Stomach smooth muscle (tissue), 2 donors: ENCODE measurements around the gene HTR1B.

ENCODE experiments used
- H3K27ac ChIP-seq: one replicate; pipeline ENCODE4 v1.7.0; 2013; ENCODE audit warnings: mild to moderate bottlenecking, low read length, inconsistent platforms
- H3K27me3 ChIP-seq, 2 donors: one replicate each; pipeline ENCODE4 v1.7.0; 2013; ENCODE audit warnings: low read length in 2 of 2; ENCODE audit not compliant: insufficient read depth in 2 of 2, control insufficient read depth in 1 of 2
- H3K36me3 ChIP-seq, 2 donors: one replicate each; pipeline ENCODE4 v1.7.0; 2013; ENCODE audit warnings: low read length in 2 of 2; ENCODE audit not compliant: control insufficient read depth in 2 of 2, insufficient read depth in 2 of 2
- H3K4me1 ChIP-seq: one replicate; pipeline ENCODE4 v1.7.0; 2013; ENCODE audit warnings: low read length; ENCODE audit not compliant: control insufficient read depth, insufficient read depth
- H3K4me3 ChIP-seq, 2 donors: one replicate each; pipeline ENCODE4 v1.7.0; 2013; ENCODE audit warnings: low read length in 2 of 2
- H3K9ac ChIP-seq, 2 donors: one replicate each; pipeline ENCODE4 v1.7.0; 2013; ENCODE audit warnings: low read length in 2 of 2, mild to moderate bottlenecking in 1 of 2
- H3K9me3 ChIP-seq, 2 donors: one replicate each; pipeline ENCODE4 v1.7.0; 2013; ENCODE audit warnings: low read length in 2 of 2; ENCODE audit not compliant: control insufficient read depth in 2 of 2
- donor health status: healthy.
- donor health status: Pancreatic carcinoma.

HTR1B gene

GRCh38 chr6:77463308-77463860 lies at the start of gene HTR1B:
HTR1B (minus strand) TSS chr6:77463491; CDS start chr6:77463403, 88 bp downstream.
- no peaks in the 10 kb centered on the region for H3K9me3 ChIP-seq
- peaks cover 47 to 54% of the 10 kb centered on the region in 2 donors for H3K27me3 ChIP-seq
- H3K4me1 ChIP-seq = peaks cover 33% of the 10 kb centered on the region
- no peak within 1 kb of the TSS for H3K27ac ChIP-seq
- no peaks in the 10 kb centered on the region for H3K36me3 ChIP-seq
- peak within 1 kb of the TSS; percentile 20 to 59 for H3K4me3 ChIP-seq
- no peak within 1 kb of the TSS for H3K9ac ChIP-seq

- H3K4me3 ChIP-seq = no peak overlapping the region
- H3K9ac ChIP-seq = no peak overlapping the region
- peaks cover 22 to 23% of the 10 kb centered on the region in 2 donors for H3K9me3 ChIP-seq
- no peaks in the 10 kb centered on the region for H3K27me3 ChIP-seq
- H3K27ac ChIP-seq = no peak overlapping the region
- no peaks in the 10 kb centered on the region for H3K4me1 ChIP-seq
- no peaks in the 10 kb centered on the region for H3K36me3 ChIP-seq
Observed at GRCh38 chr6:77512554-77512953, 49.3 kb upstream of the HTR1B start.

GRCh38 chr6:77511860-77512259 lies 48.6 kb upstream of the HTR1B start:
- H3K36me3 ChIP-seq = no peaks in the 10 kb centered on the region
- peaks cover 22 to 23% of the 10 kb centered on the region in 2 donors for H3K9me3 ChIP-seq
- no peaks in the 10 kb centered on the region for H3K4me1 ChIP-seq
- H3K27me3 ChIP-seq = no peaks in the 10 kb centered on the region
- H3K9ac ChIP-seq = no peak overlapping the region
- H3K27ac ChIP-seq = no peak overlapping the region
- no peak overlapping the region for H3K4me3 ChIP-seq

GRCh38 chr6:77502981-77503380 lies 39.7 kb upstream of the HTR1B start:
- Histone ChIP-seq H3K27me3 (no peaks in the 10 kb centered on the region), H3K9me3 (no peaks in the 10 kb centered on the region), H3K4me3 (no peak overlapping the region), H3K9ac (no peak overlapping the region), H3K27ac (no peak overlapping the region), H3K36me3 (no peaks in the 10 kb centered on the region), H3K4me1 (no peaks in the 10 kb centered on the region)

- H3K36me3 ChIP-seq = no peaks in the 10 kb centered on the region
- H3K4me1 ChIP-seq = no peaks in the 10 kb centered on the region
- no peak overlapping the region for H3K9ac ChIP-seq
Observed at GRCh38 chr6:77492530-77492929, 29.2 kb upstream of the HTR1B start.

GRCh38 chr6:77487808-77488425 lies 24.6 kb upstream of the HTR1B start:
- Histone ChIP-seq H3K9me3 (no peaks in the 10 kb centered on the region), H3K9ac (no peak overlapping the region), H3K27ac (no peak overlapping the region), H3K27me3 (no peaks in the 10 kb centered on the region), H3K4me3 (no peak overlapping the region), H3K4me1 (no peaks in the 10 kb centered on the region), H3K36me3 (no peaks in the 10 kb centered on the region)

More at GRCh38 chr6:77492530-77492929, 29.2 kb upstream of the HTR1B start:
- H3K27ac ChIP-seq = no peak overlapping the region
- no peaks in the 10 kb centered on the region for H3K9me3 ChIP-seq
- H3K4me3 ChIP-seq = no peak overlapping the region
- no peaks in the 10 kb centered on the region for H3K27me3 ChIP-seq

GRCh38 chr6:77482981-77483380 lies 19.7 kb upstream of the HTR1B start:
- Histone ChIP-seq H3K27ac (no peak overlapping the region), H3K9me3 (no peaks in the 10 kb centered on the region), H3K36me3 (no peaks in the 10 kb centered on the region), H3K27me3 (no peaks in the 10 kb centered on the region), H3K9ac (no peak overlapping the region), H3K4me3 (no peak overlapping the region), H3K4me1 (no peaks in the 10 kb centered on the region)

- Histone ChIP-seq H3K4me1 (no peaks in the 10 kb centered on the region), H3K9ac (no peak overlapping the region), H3K27me3 (no peaks in the 10 kb centered on the region), H3K27ac (no peak overlapping the region), H3K9me3 (no peaks in the 10 kb centered on the region), H3K36me3 (no peaks in the 10 kb centered on the region), H3K4me3 (no peak overlapping the region)
Observed at GRCh38 chr6:77474973-77475372, 11.7 kb upstream of the HTR1B start.

GRCh38 chr6:77474286-77474956 lies 11.1 kb upstream of the HTR1B start:
- Histone ChIP-seq H3K9ac (no peak overlapping the region), H3K36me3 (no peaks in the 10 kb centered on the region), H3K9me3 (no peaks in the 10 kb centered on the region), H3K4me3 (no peak overlapping the region), H3K27me3 (no peaks in the 10 kb centered on the region), H3K4me1 (no peaks in the 10 kb centered on the region), H3K27ac (no peak overlapping the region)

GRCh38 chr6:77470983-77471382 lies 7.7 kb upstream of the HTR1B start:
- no peaks in the 10 kb centered on the region for H3K9me3 ChIP-seq
- H3K9ac ChIP-seq = no peak overlapping the region
- no peak overlapping the region for H3K4me3 ChIP-seq
- no peaks in the 10 kb centered on the region for H3K36me3 ChIP-seq
- H3K27ac ChIP-seq = no peak overlapping the region
- H3K27me3 ChIP-seq = peaks cover 8 to 12% of the 10 kb centered on the region in 2 donors
- peaks cover 8% of the 10 kb centered on the region for H3K4me1 ChIP-seq

GRCh38 chr6:77468939-77469338 lies 5.6 kb upstream of the HTR1B start:
- Histone ChIP-seq H3K4me3 (no peak overlapping the region), H3K27ac (no peak overlapping the region), H3K4me1 (peaks cover 15% of the 10 kb centered on the region), H3K36me3 (no peaks in the 10 kb centered on the region), H3K9ac (no peak overlapping the region), H3K9me3 (no peaks in the 10 kb centered on the region), H3K27me3 (peaks cover 27 to 28% of the 10 kb centered on the region in 2 donors)
